Neural cell (in vitro differentiated cells): ENCODE results near the gene SCTR. TPM values are rescaled to one million over a fixed set of nuclear protein-coding genes. Genes with fewer than 3 reads are reported as not detected.

Experiments
- H2AFZ ChIP-seq: fragments of 200-600, 300-800 bp; sonication (generic), shearing (Covaris generic); 2 replicates; pipeline ENCODE4 v1.6.0; 2014; ENCODE audit warnings: low read depth, mild to moderate bottlenecking, antibody characterized with exemption, low read length, moderate library complexity
- H3F3A ChIP-seq: fragments of 200-600 bp; shearing (Covaris generic); 2 replicates; pipeline ENCODE4 v1.6.1; 2016; ENCODE audit warnings: mild to moderate bottlenecking, moderate library complexity, mixed read lengths, antibody characterized with exemption, low read length; ENCODE audit not compliant: insufficient read depth, poor library complexity, severe bottlenecking
- H3K27ac ChIP-seq: fragments of 200-600, 300-800 bp; sonication (generic), shearing (Covaris generic); 2 replicates; pipeline ENCODE4 v1.5.1; 2014; ENCODE audit warnings: mild to moderate bottlenecking, low read length, moderate library complexity
- H3K27me3 ChIP-seq: fragments of 300-800, 200-600 bp; sonication (generic), shearing (Covaris generic); 2 replicates; pipeline ENCODE4 v1.6.0; 2014; ENCODE audit warnings: mild to moderate bottlenecking, low read depth, low read length, moderate library complexity; ENCODE audit not compliant: insufficient read depth
- H3K36me3 ChIP-seq: fragments of 300-800, 200-600 bp; sonication (generic), shearing (Covaris generic); 2 replicates; pipeline ENCODE4 v1.5.1; 2014; ENCODE audit warnings: mild to moderate bottlenecking, antibody characterized with exemption, low read length, moderate library complexity; ENCODE audit not compliant: insufficient read depth
- H3K4me2 ChIP-seq: fragments of 300-800, 200-600 bp; sonication (generic), shearing (Covaris generic); 2 replicates; pipeline ENCODE4 v1.6.0; 2014; ENCODE audit warnings: mild to moderate bottlenecking, low read length
- H3K4me3 ChIP-seq: fragments of 300-800, 200-600 bp; sonication (generic), shearing (Covaris generic); 2 replicates; pipeline ENCODE4 v1.5.1; 2014; ENCODE audit warnings: mild to moderate bottlenecking, low read length, moderate library complexity
- H3K79me2 ChIP-seq: fragments of 200-600 bp; shearing (Covaris generic); replicated peaks from 2 replicates; pipeline ENCODE4 v1.6.0; 2014; ENCODE audit warnings: mild to moderate bottlenecking, low read length, moderate library complexity; ENCODE audit not compliant: insufficient read depth
- H3K9ac ChIP-seq: fragments of 300-800, 200-600 bp; sonication (generic), shearing (Covaris generic); 2 replicates; pipeline ENCODE4 v1.6.1; 2016; ENCODE audit warnings: mild to moderate bottlenecking, low read length, mixed read lengths
- H3K9me2 ChIP-seq: fragments of 200-600 bp; shearing (Covaris generic); 2 replicates; pipeline ENCODE4 v1.6.1; 2016; ENCODE audit warnings: mild to moderate bottlenecking, low read length, mixed read lengths; ENCODE audit not compliant: insufficient read depth
- H3K9me3 ChIP-seq: fragments of 200-600, 300-800 bp; sonication (generic), shearing (Covaris generic); 2 replicates; pipeline ENCODE4 v1.6.1; 2016; ENCODE audit warnings: mild to moderate bottlenecking, mixed run types, low read length, moderate library complexity, mixed read lengths
- H4K20me1 ChIP-seq: fragments of 200-600 bp; shearing (Covaris generic); 2 replicates; pipeline ENCODE4 v1.6.1; 2016; ENCODE audit warnings: mild to moderate bottlenecking, mixed run types; ENCODE audit not compliant: insufficient read depth
- EP300 ChIP-seq: fragments of 450-650 bp; conservative IDR thresholded peaks from 2 replicates; pipeline ENCODE4 v1.6.1; 2014; ENCODE audit warnings: antibody characterized with exemption, mild to moderate bottlenecking, moderate library complexity; ENCODE audit not compliant: poor library complexity, severe bottlenecking
- EZH2 ChIP-seq: fragments of 200-600, 300-800 bp; shearing (Covaris generic), sonication (generic); IDR thresholded peaks from 2 replicates; pipeline ENCODE4 v1.6.1; 2014; ENCODE audit warnings: antibody characterized with exemption, low read length, borderline replicate concordance, mild to moderate bottlenecking; ENCODE audit not compliant: insufficient read depth, poor library complexity, severe bottlenecking
- MXI1 ChIP-seq: fragments of 450-650 bp; conservative IDR thresholded peaks from 2 replicates; pipeline ENCODE4 v1.6.1; 2014; ENCODE audit warnings: antibody characterized with exemption, mild to moderate bottlenecking; ENCODE audit not compliant: poor library complexity, severe bottlenecking
- POLR2AphosphoS5 ChIP-seq: IDR thresholded peaks from 2 replicates; pipeline ENCODE4 v1.6.1; 2012
- RAD21 ChIP-seq: fragments of 450-650 bp; conservative IDR thresholded peaks from 2 replicates; pipeline ENCODE4 v1.6.1; 2014; ENCODE audit warnings: antibody characterized with exemption, mild to moderate bottlenecking, moderate library complexity
- SMC3 ChIP-seq: fragments of 450-650 bp; conservative IDR thresholded peaks from 2 replicates; pipeline ENCODE4 v1.6.1; 2014; ENCODE audit warnings: antibody characterized with exemption, mild to moderate bottlenecking, moderate library complexity; ENCODE audit not compliant: poor library complexity
- TAF1 ChIP-seq: IDR thresholded peaks from 2 replicates; pipeline ENCODE4 v1.6.1; 2012; ENCODE audit warnings: low read depth
- polyA plus RNA-seq: library from polyadenylated mRNA; depleted of rRNA; stranded (reverse); fragments of >200 nt; gene quantifications from 2 replicates; pipeline ENCODE4 v1.2.3, GENCODE V29; 2014
- TF ChIP-seq, protein P1 (sequence below): fragments of 450-650 bp; IDR thresholded peaks from 2 replicates; pipeline ENCODE4 v1.5.1; 2014; ENCODE audit warnings: antibody characterized with exemption, mild to moderate bottlenecking, moderate library complexity; ENCODE audit not compliant: poor library complexity, severe bottlenecking
- TF ChIP-seq, protein P2 (sequence below): IDR thresholded peaks from 2 replicates; pipeline ENCODE4 v1.6.1; 2012; ENCODE audit warnings: borderline replicate concordance

Gene SCTR
- polyA plus RNA-seq, 1 donor from 2014 or later: 0.12 TPM

DNA sequence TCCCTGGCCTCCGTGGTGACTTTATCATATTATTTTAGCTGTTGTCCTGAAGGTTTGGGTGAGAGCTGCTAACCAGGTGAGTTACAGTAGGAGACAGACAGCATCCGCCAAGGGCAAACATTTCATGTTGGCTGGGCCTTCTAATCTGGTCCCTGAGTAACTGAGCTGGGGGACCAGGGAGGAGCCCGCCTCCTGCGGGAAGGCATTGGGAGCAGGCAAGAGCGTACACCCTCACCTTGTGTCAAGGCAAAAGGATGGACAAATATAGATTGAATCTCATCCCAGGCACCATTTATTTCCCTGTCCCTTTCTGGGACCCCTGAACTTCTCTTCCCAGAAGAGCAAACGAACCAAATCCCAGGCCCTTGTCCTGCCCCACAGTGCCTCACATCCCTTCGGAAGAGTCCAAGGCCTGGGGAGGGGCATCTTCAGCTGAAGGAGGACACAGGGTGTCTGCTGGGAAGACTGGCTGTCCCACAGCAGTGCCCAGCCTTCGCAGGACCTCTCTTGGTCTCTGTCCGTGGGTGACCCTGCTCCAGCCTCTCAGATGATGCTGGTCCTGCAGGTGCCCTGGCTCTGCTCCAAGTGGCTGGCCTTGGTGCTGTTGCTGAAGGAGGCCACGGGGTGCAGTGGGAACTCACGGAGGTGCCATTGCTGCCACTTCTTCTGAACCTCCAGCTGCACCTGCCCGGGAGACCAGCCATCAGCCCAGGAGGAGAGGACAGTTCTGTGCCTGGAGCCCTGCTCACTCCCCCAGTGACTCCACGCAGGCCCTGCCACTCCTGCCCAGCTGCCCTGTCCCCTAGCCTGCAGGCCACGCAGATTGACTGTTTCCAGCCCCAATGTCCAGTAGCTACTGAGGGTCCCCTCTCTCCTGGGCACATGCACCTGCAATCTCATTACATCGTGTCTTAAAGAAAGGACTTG lies 84.4 kb downstream of the SCTR start:
- H3K9me2 ChIP-seq: no peaks in the 10 kb centered on the region
- H3K79me2 ChIP-seq: no peaks in the 10 kb centered on the region
- no peaks in the 10 kb centered on the region for H3K9me3 ChIP-seq
- H3K27ac ChIP-seq: no peak overlapping the region
- no peak overlapping the region for H3K9ac ChIP-seq
- no peaks in the 10 kb centered on the region for H3K27me3 ChIP-seq
- H3K36me3 ChIP-seq: no peaks in the 10 kb centered on the region
- no peaks in the 10 kb centered on the region for H4K20me1 ChIP-seq
- H2AFZ ChIP-seq: no peak overlapping the region
- H3K4me2 ChIP-seq: no peak overlapping the region
- H3F3A ChIP-seq: no peaks in the 10 kb centered on the region
- H3K4me3 ChIP-seq: no peak overlapping the region
- TF ChIP-seq POLR2AphosphoS5: no peak
- TF ChIP-seq RAD21: no peak
- no peak for TF ChIP-seq EZH2
- TF ChIP-seq EP300: no peak
- no peak for TF ChIP-seq MXI1
- TF ChIP-seq, protein P1, sequence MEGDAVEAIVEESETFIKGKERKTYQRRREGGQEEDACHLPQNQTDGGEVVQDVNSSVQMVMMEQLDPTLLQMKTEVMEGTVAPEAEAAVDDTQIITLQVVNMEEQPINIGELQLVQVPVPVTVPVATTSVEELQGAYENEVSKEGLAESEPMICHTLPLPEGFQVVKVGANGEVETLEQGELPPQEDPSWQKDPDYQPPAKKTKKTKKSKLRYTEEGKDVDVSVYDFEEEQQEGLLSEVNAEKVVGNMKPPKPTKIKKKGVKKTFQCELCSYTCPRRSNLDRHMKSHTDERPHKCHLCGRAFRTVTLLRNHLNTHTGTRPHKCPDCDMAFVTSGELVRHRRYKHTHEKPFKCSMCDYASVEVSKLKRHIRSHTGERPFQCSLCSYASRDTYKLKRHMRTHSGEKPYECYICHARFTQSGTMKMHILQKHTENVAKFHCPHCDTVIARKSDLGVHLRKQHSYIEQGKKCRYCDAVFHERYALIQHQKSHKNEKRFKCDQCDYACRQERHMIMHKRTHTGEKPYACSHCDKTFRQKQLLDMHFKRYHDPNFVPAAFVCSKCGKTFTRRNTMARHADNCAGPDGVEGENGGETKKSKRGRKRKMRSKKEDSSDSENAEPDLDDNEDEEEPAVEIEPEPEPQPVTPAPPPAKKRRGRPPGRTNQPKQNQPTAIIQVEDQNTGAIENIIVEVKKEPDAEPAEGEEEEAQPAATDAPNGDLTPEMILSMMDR: no peak
- TF ChIP-seq TAF1: no peak
- TF ChIP-seq, protein P2, sequence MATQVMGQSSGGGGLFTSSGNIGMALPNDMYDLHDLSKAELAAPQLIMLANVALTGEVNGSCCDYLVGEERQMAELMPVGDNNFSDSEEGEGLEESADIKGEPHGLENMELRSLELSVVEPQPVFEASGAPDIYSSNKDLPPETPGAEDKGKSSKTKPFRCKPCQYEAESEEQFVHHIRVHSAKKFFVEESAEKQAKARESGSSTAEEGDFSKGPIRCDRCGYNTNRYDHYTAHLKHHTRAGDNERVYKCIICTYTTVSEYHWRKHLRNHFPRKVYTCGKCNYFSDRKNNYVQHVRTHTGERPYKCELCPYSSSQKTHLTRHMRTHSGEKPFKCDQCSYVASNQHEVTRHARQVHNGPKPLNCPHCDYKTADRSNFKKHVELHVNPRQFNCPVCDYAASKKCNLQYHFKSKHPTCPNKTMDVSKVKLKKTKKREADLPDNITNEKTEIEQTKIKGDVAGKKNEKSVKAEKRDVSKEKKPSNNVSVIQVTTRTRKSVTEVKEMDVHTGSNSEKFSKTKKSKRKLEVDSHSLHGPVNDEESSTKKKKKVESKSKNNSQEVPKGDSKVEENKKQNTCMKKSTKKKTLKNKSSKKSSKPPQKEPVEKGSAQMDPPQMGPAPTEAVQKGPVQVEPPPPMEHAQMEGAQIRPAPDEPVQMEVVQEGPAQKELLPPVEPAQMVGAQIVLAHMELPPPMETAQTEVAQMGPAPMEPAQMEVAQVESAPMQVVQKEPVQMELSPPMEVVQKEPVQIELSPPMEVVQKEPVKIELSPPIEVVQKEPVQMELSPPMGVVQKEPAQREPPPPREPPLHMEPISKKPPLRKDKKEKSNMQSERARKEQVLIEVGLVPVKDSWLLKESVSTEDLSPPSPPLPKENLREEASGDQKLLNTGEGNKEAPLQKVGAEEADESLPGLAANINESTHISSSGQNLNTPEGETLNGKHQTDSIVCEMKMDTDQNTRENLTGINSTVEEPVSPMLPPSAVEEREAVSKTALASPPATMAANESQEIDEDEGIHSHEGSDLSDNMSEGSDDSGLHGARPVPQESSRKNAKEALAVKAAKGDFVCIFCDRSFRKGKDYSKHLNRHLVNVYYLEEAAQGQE: no peak
- no peak for TF ChIP-seq SMC3

DNA sequence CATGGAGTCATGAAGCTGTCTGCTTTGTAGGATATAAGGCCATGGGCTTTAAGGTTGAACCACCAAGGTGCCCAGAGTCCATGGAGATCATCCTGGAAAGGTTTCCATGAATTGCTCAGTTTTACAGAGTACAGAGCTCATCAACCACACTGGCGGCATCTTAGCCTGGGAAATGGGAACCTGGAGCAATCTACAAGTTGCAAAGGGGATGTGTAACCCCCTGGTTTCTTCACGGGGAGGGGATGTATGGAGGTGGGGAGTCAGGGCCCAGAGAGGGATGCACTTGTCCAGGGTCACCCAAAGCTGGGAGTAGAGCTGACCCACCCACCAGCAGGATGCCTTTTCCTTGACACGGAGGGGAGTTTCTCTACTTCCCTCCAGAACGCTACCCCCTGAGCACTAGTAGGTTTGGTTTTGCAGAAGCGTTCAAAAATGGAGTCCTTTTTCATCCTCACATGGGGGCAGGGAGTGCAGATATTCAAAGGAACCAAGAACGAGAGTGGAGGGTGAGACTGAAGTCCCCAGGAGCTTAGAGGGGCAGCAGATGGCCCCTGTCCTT lies 85.5 kb downstream of the SCTR start:
- no peak overlapping the region for H3K9ac ChIP-seq
- no peaks in the 10 kb centered on the region for H3F3A ChIP-seq
- H3K9me3 ChIP-seq: no peaks in the 10 kb centered on the region
- H2AFZ ChIP-seq: no peak overlapping the region
- H4K20me1 ChIP-seq: no peaks in the 10 kb centered on the region
- no peak overlapping the region for H3K4me2 ChIP-seq
- H3K27me3 ChIP-seq: no peaks in the 10 kb centered on the region
- no peaks in the 10 kb centered on the region for H3K9me2 ChIP-seq
- H3K79me2 ChIP-seq: no peaks in the 10 kb centered on the region
- H3K36me3 ChIP-seq: no peaks in the 10 kb centered on the region
- no peak overlapping the region for H3K4me3 ChIP-seq
- no peak overlapping the region for H3K27ac ChIP-seq
- TF ChIP-seq TAF1 (no peak), POLR2AphosphoS5 (no peak), MXI1 (no peak), SMC3 (no peak), EP300 (no peak), RAD21 (no peak), EZH2 (no peak)
- TF ChIP-seq, protein P2: no peak
- TF ChIP-seq, protein P1: no peak
